Keratinocyte (primary cell): Measurements from ENCODE around the gene FAM83B. TPM values are rescaled to one million over a fixed set of nuclear protein-coding genes. Genes with fewer than 3 reads are reported as not detected.
A peak's percentile ranks its signal among the peaks of the same experiment; 100 is the strongest.

Experiments
- DNase-seq: peaks from one replicate; pipeline ENCODE4 v3.0.0-alpha.2; 2011; ENCODE audit warnings: low read depth, missing footprints, low spot score
- FAIRE-seq: peaks from 2 replicates; lab custom pipeline; 2011; peaks lifted over from hg19 to GRCh38; lab: Jason Lieb, UNC
- H2AFZ ChIP-seq: 2 replicates; pipeline ENCODE4 v1.6.0; 2012; ENCODE audit warnings: low read length, control low read depth, inconsistent platforms; ENCODE audit not compliant: control insufficient read depth
- H3K27ac ChIP-seq: 2 replicates; pipeline ENCODE4 v1.5.1; 2011; ENCODE audit warnings: low read length; ENCODE audit not compliant: control insufficient read depth, insufficient read depth
- H3K27me3 ChIP-seq: 3 replicates; pipeline ENCODE4 v1.6.0; 2011; ENCODE audit warnings: low read length; ENCODE audit not compliant: control insufficient read depth, insufficient read depth; ENCODE audit errors: extremely low read depth
- H3K36me3 ChIP-seq, 2 experiments: 2 replicates in 1 of 2; 3 replicates in 1 of 2; pipeline ENCODE4 v1.5.1; 2011; ENCODE audit warnings: low read length in 2 of 2, mild to moderate bottlenecking in 1 of 2; ENCODE audit not compliant: control insufficient read depth in 2 of 2, insufficient read depth in 2 of 2; ENCODE audit errors: extremely low read depth in 1 of 2
- H3K4me1 ChIP-seq: 3 replicates; pipeline ENCODE4 v1.5.1; 2011; ENCODE audit warnings: low read length; ENCODE audit not compliant: control insufficient read depth, insufficient read depth; ENCODE audit errors: extremely low read depth
- H3K4me2 ChIP-seq: 3 replicates; pipeline ENCODE4 v1.6.0; 2011; ENCODE audit warnings: low read depth, low read length; ENCODE audit not compliant: control insufficient read depth, insufficient read depth; ENCODE audit errors: extremely low read depth
- H3K4me3 ChIP-seq, 3 experiments: fragments of 200-600 bp in 1 of 3; sonication (generic) in 1 of 3; 2 replicates in 2 of 3; 3 replicates in 1 of 3; pipeline ENCODE4 v1.5.1; 2011 to 2016; ENCODE audit warnings: low read length in 3 of 3, mild to moderate bottlenecking in 3 of 3, control low read depth in 2 of 3, inconsistent platforms in 1 of 3, low read depth in 1 of 3, mixed read lengths in 1 of 3, mixed run types in 1 of 3, moderate library complexity in 1 of 3; ENCODE audit not compliant: control insufficient read depth in 2 of 3, insufficient read depth in 2 of 3; ENCODE audit errors: extremely low read depth in 1 of 3
- H3K79me2 ChIP-seq: 2 replicates; pipeline ENCODE4 v1.6.0; 2012; ENCODE audit warnings: low read length; ENCODE audit not compliant: control insufficient read depth, insufficient read depth
- H3K9ac ChIP-seq: 3 replicates; pipeline ENCODE4 v1.6.0; 2011; ENCODE audit warnings: low read length; ENCODE audit not compliant: control insufficient read depth, insufficient read depth; ENCODE audit errors: extremely low read depth
- H3K9me1 ChIP-seq: 3 replicates; pipeline ENCODE4 v1.6.0; 2011; ENCODE audit warnings: low read length; ENCODE audit not compliant: control insufficient read depth, insufficient read depth; ENCODE audit errors: extremely low read depth
- H3K9me3 ChIP-seq: 2 replicates; pipeline ENCODE4 v1.5.1; 2012; ENCODE audit warnings: low read depth, low read length; ENCODE audit not compliant: control insufficient read depth
- H4K20me1 ChIP-seq: 3 replicates; pipeline ENCODE4 v1.6.0; 2011; ENCODE audit warnings: low read length; ENCODE audit not compliant: control insufficient read depth, insufficient read depth; ENCODE audit errors: extremely low read depth
- CTCF ChIP-seq, 3 experiments: IDR thresholded peaks in 1 of 3; conservative IDR thresholded peaks in 1 of 3; optimal IDR thresholded peaks in 1 of 3; 2 replicates in 2 of 3; 3 replicates in 1 of 3; pipeline versions ENCODE3 to v1.5.1; 2011; ENCODE audit warnings: low read length in 3 of 3, mild to moderate bottlenecking in 3 of 3, moderate library complexity in 2 of 3, control low read depth in 1 of 3, inconsistent platforms in 1 of 3; ENCODE audit not compliant: insufficient read depth in 2 of 3; ENCODE audit errors: extremely low read depth in 1 of 3
- EZH2 ChIP-seq: IDR thresholded peaks from one replicate; pipeline ENCODE4 v1.6.1; 2012; ENCODE audit warnings: inconsistent platforms, mild to moderate bottlenecking, low read length, moderate library complexity
- dilution Hi-C: fragments of 300-500 bp; cut with MboI; formaldehyde crosslinking; loops from one replicate; pipeline ENCODE4 v1.7.0; 2020; ENCODE audit warnings: low sequenced_read_pairs; ENCODE audit not compliant: extremely low pct_ligation_motif_present
- polyA plus RNA-seq, 5 experiments: library from polyadenylated mRNA; depleted of rRNA in 3 of 5; stranded (reverse) in 3 of 5; stranded (forward) in 1 of 5; unstranded in 1 of 5; fragments of >200 nt; gene quantifications; 1 replicate in 1 of 5; 2 replicates in 3 of 5; 3 replicates in 1 of 5; pipeline versions ENCODE4 v1.2.1 to v1.2.3, GENCODE V29; 2011 to 2012; ENCODE audit warnings: missing spikeins in 2 of 5, low read depth in 1 of 5, low replicate concordance in 1 of 5

Gene FAM83B
- polyA plus RNA-seq, 1 donor (not counting 4 experiments of a cell fraction or from before 2014, with no cell fraction given), result 30.3 TPM

GRCh38 chr6:54980511-54981275 is 134.1 kb downstream of the FAM83B start:
- no peaks in the 10 kb centered on the region for H3K9me3 ChIP-seq
- FAIRE-seq (peak; percentile 68), DNase-seq (no peak)
- H3K27me3 ChIP-seq, result no peaks in the 10 kb centered on the region
- dilution Hi-C loops, result no loop called here
- peak overlapping the region; percentile 49 for H2AFZ ChIP-seq
- TF ChIP-seq EZH2 (no peak), CTCF (optimal IDR thresholded peaks at IDR 0.05 in 1 of 3, IDR thresholded peaks at IDR 0.05 in 1 of 3, conservative IDR thresholded peaks at IDR 0.05 in 1 of 3; ENCODE audit: extremely low read depth in 1 of 3, insufficient read depth in 2 of 3, low read length in 3 of 3) (no peak)
- H3K79me2 ChIP-seq, result no peaks in the 10 kb centered on the region
- peaks cover 15% of the 10 kb centered on the region for H3K4me1 ChIP-seq
- H3K9me1 ChIP-seq, result no peaks in the 10 kb centered on the region
- H3K4me2 ChIP-seq, result no peak overlapping the region
- H3K27ac ChIP-seq, result peak overlapping the region; percentile 55
- H3K4me3 ChIP-seq, result no peak overlapping the region
- H3K9ac ChIP-seq, result no peak overlapping the region
- no peaks in the 10 kb centered on the region for H3K36me3 ChIP-seq
- H4K20me1 ChIP-seq, result no peaks in the 10 kb centered on the region

GRCh38 chr6:54981276-54981609 is 134.7 kb downstream of the FAM83B start:
- peaks cover 15% of the 10 kb centered on the region for H3K4me1 ChIP-seq
- TF ChIP-seq EZH2 (no peak), CTCF (optimal IDR thresholded peaks at IDR 0.05 in 1 of 3, IDR thresholded peaks at IDR 0.05 in 1 of 3, conservative IDR thresholded peaks at IDR 0.05 in 1 of 3; ENCODE audit: extremely low read depth in 1 of 3, insufficient read depth in 2 of 3, low read length in 3 of 3) (no peak)
- DNase-seq (no peak), FAIRE-seq (no peak)
- no peaks in the 10 kb centered on the region for H3K27me3 ChIP-seq
- H3K9ac ChIP-seq, result no peak overlapping the region
- no peaks in the 10 kb centered on the region for H3K9me3 ChIP-seq
- H3K36me3 ChIP-seq, result no peaks in the 10 kb centered on the region
- no peak overlapping the region for H3K4me3 ChIP-seq
- dilution Hi-C loops, result no loop called here
- no peak overlapping the region for H2AFZ ChIP-seq
- peak overlapping the region; percentile 18 for H3K4me2 ChIP-seq
- H4K20me1 ChIP-seq, result no peaks in the 10 kb centered on the region
- no peaks in the 10 kb centered on the region for H3K79me2 ChIP-seq
- no peaks in the 10 kb centered on the region for H3K9me1 ChIP-seq
- H3K27ac ChIP-seq, result peak overlapping the region; percentile 55
